Gastroesophageal sphincter (tissue), 3 donors: ENCODE measurements around the gene GSTA3.

ENCODE experiments used
- CTCF ChIP-seq, 4 experiments: fragments of 200-600 bp in 2 of 4; fragments of 450-650 bp in 2 of 4; sonication (generic) in 1 of 4; IDR thresholded peaks; one replicate each; pipeline ENCODE4 v1.5.1; 2017 to 2019; ENCODE audit warnings: antibody characterized with exemption in 4 of 4, mild to moderate bottlenecking in 2 of 4, moderate library complexity in 2 of 4
- EP300 ChIP-seq: sonication (generic); formaldehyde crosslinking; IDR thresholded peaks from one replicate; pipeline ENCODE4 v1.6.1; 2017; ENCODE audit warnings: antibody characterized with exemption, mild to moderate bottlenecking
- POLR2A ChIP-seq, 2 donors: fragments of 450-650 bp; IDR thresholded peaks; one replicate each; pipeline ENCODE4 v1.6.1; 2017; ENCODE audit warnings: antibody characterized with exemption in 2 of 2, mild to moderate bottlenecking in 2 of 2, moderate library complexity in 1 of 2
- POLR2AphosphoS5 ChIP-seq: sonication (generic); formaldehyde crosslinking; IDR thresholded peaks from one replicate; pipeline ENCODE4 v1.6.1; 2017; ENCODE audit warnings: antibody characterized with exemption

GRCh38 chr6:52931351-52931750 lies 21.9 kb upstream of the GSTA3 start:
- TF ChIP-seq POLR2A (IDR thresholded peaks at IDR 0.05) (no peak), POLR2AphosphoS5 (no peak), CTCF (IDR thresholded peaks at IDR 0.05) (no peak), EP300 (no peak)
